HG02623 (cell line): Measurements from ENCODE around the gene GPR158.

ENCODE experiments used
- ATAC-seq: cut with Tn5 transposase; IDR thresholded peaks from one replicate; pipeline ENCODE4 v1.9.1; 2021; ENCODE audit warnings: moderate library complexity; ENCODE audit not compliant: unreplicated experiment

The GPR158 gene

GRCh38 chr10:25191162-25191895 lies 16.5 kb downstream of the GPR158 start:
- no peak for ATAC-seq

DNA sequence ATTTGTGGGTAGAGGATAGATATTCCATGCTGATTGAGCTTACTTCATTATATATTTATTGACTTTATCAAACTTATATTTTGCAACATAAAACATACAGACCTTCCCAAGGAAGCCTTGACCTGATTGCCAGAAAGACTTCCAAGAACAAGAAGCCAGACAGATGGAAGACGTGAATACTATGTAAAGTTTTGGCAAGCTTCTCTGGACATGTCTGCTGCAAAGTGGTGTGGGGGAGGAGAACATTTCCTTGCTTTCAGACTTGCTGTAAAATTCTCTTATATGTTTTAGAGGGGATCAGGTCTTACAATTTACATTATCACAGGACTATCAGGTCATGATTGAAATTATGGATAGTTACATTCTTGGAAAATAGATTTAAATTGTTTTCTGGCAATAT lies 23.4 kb downstream of the GPR158 start:
- no peak for ATAC-seq

GRCh38 chr10:25206693-25207414 lies 32.1 kb downstream of the GPR158 start:
- ATAC-seq: no peak

DNA sequence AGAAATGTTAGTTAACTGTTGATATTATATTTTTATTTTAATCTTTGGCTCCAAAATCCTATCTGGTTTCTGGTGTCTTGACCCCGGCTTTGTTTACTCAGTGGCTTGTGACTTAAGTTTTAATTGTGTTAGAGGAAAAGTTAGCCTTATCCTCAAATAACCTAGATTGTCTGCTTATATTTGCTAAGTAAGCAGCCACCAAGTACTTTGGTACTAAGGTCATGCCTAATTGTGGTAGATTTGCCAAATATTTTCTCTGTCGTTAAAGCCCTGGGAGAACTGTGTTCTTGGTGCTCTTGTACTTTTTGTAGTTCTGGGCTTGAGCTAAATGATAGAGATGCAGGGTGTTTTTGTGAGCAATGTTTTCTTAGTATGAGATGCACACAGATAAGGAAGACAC lies 34.8 kb downstream of the GPR158 start:
- ATAC-seq: no peak

DNA sequence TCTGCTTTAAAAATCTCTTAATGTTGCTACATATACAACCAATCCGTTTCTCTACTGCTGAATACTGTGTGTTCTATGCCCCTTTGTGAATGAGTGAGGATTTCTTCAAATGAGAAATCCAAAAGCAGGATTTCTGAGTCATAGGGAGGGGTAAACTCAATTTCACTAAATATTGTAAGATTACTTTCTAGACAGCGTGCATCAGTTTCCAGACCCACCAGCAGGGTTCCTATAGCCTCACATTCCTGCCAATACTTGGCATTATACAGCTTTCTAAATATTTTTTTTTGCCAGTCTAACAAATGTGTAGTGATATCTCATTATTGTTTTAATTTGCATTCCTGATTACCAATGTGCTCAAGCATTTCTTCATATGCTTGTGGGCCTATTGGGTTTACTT lies 35.5 kb downstream of the GPR158 start:
- no peak for ATAC-seq

DNA sequence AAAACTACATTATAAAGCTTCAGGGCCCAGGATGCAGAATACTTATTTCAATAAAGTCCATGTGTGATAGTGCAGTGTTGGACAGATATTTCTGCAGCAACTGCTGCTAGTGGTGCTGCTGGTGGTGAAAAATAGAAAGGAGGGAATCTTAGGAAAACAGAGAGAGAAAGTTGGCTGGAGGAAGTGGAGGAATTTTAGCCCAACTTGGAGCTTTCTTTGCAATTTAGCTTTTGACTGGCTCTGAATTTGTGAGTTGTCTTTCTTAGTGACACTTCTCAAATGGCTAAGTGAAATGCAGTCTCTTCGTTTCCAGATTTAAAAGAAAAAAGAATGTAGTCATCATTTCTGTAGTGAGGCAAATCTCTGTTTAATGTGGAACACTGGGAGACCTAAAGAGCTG lies 45.4 kb downstream of the GPR158 start:
- no peak for ATAC-seq

DNA sequence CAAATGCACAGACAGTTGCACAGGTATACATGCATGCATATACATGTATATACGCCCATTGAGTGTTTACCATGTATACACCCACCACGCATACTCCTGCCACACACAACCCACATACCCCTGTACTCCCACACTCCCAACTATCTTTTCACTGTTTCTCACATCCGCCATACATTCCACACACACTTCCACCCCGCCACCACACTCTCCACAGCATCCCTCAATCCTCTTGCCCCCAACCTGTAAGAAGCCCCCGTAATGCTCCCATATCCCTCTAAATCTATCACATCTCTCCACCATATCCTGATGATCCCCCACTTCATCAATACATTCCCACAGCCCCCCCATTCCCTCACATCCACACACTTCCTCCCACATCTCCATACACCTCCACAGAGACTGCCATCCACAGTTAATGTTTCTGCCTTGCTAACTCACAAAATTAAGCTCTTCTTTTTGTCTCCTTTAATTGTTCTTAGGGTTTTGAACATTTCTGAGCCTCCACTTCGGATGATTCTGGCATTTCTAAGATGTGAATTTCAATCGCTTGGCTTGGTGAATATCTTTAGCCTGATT lies 47.4 kb downstream of the GPR158 start:
- no peak for ATAC-seq

DNA sequence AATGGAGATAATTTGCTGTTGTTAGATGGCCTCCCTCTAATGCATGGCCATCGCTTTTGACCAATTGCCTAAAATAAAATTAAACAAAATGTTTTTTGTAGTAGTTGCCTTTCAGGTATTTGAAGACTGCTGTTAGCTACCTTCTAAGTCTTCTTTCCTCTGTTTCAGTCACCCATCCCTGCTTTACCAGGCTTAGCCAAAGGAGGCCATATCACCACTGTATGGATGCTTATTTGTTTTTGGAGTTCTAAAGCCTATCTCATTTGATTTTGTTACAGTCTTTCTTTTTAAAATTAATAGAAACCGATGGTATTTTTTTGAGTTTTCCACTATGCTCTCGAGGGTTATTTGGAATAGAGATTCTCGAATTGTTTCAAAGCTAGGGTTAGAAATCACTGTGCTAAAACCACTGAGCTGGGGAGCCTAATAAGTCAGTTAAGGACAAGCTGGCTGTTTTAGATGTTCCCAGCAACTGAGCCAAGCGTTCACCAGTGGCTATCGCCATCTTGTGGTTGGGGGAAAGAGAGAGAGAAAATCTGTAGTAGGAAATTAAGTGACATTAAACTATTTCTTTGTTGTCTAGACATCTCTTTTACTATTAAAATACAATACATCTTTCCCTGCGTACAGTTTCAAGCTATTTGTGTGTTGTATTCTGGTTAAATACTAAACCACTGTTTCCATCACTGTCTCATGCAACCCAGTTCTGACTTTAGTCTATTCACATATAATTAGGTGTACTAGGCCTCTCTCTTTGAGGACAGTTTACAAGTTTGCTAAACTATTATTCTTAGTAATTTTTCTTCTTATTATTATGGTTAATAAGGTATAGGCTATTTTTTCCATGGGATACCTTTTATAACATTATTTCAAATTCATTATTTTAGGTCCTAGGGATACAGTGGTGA lies 52.2 kb downstream of the GPR158 start:
- ATAC-seq: no peak

DNA sequence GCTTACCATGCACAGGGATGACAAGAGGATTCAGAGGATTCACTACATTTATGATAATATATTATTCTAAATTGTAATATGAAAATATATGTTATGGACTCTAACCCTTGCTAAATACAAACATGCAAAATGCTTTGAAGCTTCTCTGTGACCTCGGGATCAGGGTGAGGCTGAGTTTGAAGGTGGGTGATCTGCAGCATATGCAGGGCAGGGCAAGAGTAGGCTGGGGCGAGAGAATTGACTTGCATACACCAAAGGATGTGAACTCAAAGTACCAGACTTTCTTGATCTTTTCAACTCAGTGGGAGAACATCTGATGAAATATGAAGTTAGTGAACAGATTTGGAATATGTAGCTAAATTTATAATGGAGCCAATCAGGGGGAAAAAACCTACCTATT lies 57.0 kb downstream of the GPR158 start:
- no peak for ATAC-seq

DNA sequence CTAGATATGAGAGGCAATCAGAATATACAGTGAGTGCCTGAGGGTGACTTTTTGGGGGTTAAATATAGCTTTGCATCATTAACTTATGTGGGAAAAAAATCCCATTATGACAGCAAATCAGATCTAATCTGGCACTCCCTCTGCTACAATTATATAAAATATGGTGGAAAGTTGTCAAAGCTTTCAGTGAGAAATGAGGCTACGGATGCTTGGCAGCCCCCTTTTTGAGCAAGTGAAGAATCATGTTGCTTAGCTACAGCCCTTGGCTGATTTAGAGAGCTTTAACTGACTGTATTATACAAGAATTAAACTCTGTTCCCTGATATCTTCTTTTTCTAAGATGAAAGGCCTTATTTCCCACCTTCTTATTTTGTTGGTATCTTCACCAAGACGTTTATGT lies 57.4 kb downstream of the GPR158 start:
- ATAC-seq: no peak

DNA sequence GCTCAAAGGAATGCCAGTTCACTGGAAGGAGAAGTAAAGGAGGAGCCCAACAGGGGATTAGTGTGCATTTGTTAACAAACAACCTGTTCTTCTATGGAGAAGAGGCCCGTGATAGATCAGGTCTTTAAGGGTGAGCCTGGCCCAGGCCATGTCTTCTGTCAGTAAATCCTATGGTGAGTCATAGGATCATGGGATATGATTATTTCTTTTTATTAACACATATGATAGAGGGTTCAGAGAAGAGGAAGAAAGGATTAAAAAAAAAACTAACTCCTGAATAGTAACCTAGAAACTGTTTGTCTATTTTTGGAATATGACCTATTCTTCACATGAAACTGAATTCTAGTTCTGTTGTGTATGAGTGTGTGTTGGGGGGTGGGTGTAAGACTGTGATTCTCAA lies 70.4 kb downstream of the GPR158 start:
- no peak for ATAC-seq

- ATAC-seq: no peak
These were observed 82.8 kb downstream of the GPR158 start for GRCh38 chr10:25257646-25258045.

DNA sequence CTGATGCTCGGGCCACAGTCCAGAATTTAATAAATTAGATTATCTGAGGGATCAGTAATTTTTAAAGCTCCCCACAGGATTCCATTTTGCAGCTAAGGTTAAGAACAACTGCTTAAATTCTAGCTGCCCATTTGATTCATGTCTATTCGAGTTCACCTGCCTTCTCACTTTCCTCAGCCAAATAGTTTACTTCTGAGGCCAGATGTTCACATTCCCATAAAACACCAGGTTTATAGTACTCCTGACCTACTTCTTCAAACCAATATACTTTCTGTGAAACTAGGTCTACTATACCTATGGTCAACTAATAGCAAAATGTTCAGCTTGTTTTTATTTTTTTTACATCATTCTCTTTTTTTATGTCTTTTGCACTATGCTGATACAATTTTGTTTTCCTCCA lies 86.3 kb downstream of the GPR158 start:
- no peak for ATAC-seq

GRCh38 chr10:25261558-25261957 lies 86.8 kb downstream of the GPR158 start:
- ATAC-seq: no peak

- ATAC-seq: no peak
These were observed 89.1 kb downstream of the GPR158 start for GRCh38 chr10:25263931-25264330.

GRCh38 chr10:25278180-25278579 lies 103.4 kb downstream of the GPR158 start:
- ATAC-seq: no peak

GRCh38 chr10:25280076-25280475 lies 105.3 kb downstream of the GPR158 start:
- no peak for ATAC-seq

DNA sequence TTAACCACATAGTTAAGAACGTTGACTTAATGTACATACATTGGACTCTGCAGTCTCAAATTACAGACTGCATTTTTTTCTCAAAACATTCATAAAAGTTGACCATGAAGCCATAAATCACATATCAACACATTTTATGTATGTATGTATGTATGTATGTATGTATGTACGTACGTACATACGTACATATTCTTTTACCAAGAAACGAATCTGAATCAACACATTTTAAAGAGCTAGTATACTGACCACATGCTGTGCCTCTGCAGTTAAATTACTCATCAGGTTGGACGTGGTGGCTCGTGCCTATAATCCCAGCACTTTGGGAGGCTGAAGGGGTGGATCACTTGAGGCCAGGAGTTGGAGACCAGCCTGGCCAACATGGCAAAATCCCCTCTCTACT lies 105.8 kb downstream of the GPR158 start:
- ATAC-seq: no peak

DNA sequence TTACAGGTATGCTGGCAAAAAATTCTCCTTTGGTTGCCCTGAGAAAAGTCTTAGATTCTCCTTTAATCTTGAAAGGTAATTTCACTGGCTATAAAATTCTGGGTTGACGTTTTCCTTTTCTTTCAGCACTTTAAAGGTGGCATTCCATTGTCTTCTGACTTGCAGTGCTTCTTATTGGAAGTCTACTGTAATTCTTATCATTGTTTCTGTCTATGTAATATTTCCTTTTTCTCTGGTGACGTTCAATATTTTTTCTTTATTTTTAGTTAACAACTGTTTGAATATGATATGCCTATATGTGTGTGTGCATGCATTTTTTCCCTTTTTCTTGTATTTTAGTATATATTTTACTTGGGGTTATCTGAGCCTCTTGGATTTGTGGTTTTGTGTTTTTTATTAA lies 111.0 kb downstream of the GPR158 start:
- no peak for ATAC-seq

GRCh38 chr10:25288181-25288580 lies 113.4 kb downstream of the GPR158 start:
- ATAC-seq: no peak
